Measurements from ENCODE around the gene SYNC. TPM values are rescaled to one million over a fixed set of nuclear protein-coding genes. Genes with fewer than 3 reads are reported as not detected.
A peak's percentile ranks its signal among the peaks of the same experiment; 100 is the strongest.

Gene SYNC
- total and polyA plus RNA-seq, 9 of the 15 experiments (the other 6 are each of a cell fraction or from before 2014, with no cell fraction given): 0.49 to 1.1 (median 0.87) TPM

DNA sequence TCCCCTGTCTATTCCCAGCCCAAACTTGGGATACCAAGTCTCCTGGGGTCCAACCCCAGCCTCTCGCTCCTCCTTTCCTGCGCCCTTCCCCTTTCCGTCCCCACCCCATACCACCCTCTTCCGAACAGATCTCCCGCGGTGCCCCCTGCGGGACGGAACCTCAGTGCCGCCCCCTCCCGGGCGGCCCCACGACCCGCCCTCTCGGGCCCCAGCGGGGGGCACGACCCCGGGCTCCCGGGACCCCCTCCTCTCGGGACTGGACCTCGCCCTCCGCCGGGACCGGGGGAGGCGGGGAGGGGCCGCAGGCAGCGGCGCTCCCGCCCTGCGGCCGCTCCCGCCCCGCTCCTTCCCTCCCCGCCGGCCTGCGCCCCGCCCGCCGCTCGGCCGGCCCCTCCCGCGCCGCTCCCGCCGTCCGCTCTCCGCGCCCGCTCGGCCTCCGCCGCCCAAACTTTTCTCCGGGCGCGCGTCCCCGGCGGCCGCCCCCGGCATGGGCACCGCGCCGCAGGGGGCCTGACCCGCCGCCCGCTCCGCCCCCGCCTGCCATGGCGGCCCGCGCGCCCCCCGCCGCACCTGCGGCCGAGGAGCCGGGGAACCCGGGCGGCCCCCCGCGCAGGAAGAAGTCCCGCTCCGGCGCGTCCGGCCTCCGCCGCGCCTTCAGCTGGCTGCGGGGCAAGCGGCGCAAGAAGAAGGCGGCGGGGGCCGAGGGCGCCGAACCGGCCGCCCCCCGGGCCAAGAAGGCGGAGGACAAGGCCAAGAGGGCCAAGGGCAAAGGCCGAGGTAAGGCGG, 39.0 kb upstream of the SYNC start (continued):
- no peak; the same call in 1 of the 2 replicates for TF ChIP-seq ILF3 (IDR thresholded peaks at IDR 0.05; ENCODE audit: borderline replicate concordance)
- TF ChIP-seq NFIC (IDR thresholded peaks at IDR 0.05): 0 out of 2 replicates have a peak, but pooled peaks have one; percentile 27
- TF ChIP-seq HDAC2 (IDR thresholded peaks at IDR 0.05): 0 out of 2 replicates have a peak, but pooled peaks have one; percentile 10
- no peak for TF ChIP-seq ZNF311 (CRISPR knock-in tag; IDR thresholded peaks at IDR 0.05)
- peak; percentile 66; the same call in 1 of the 2 replicates for TF ChIP-seq ERF (CRISPR knock-in tag; IDR thresholded peaks at IDR 0.05)
- TF ChIP-seq, protein P1, sequence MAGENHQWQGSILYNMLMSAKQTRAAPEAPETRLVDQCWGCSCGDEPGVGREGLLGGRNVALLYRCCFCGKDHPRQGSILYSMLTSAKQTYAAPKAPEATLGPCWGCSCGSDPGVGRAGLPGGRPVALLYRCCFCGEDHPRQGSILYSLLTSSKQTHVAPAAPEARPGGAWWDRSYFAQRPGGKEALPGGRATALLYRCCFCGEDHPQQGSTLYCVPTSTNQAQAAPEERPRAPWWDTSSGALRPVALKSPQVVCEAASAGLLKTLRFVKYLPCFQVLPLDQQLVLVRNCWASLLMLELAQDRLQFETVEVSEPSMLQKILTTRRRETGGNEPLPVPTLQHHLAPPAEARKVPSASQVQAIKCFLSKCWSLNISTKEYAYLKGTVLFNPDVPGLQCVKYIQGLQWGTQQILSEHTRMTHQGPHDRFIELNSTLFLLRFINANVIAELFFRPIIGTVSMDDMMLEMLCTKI (IDR thresholded peaks at IDR 0.05; ENCODE audit: partially characterized antibody): no peak
- no peak for TF ChIP-seq MCM2 (IDR thresholded peaks at IDR 0.05; ENCODE audit: low read depth)
- peak; percentile 14; the same call in 1 of the 2 replicates for TF ChIP-seq ATF7 (IDR thresholded peaks at IDR 0.05)
- no peak for TF ChIP-seq SRSF3 (IDR thresholded peaks at IDR 0.05; ENCODE audit: insufficient read depth, low read length)
- TF ChIP-seq NR2C2 (CRISPR knock-in tag; IDR thresholded peaks at IDR 0.05): no peak
- TF ChIP-seq NR2C2 (tag; IDR thresholded peaks at IDR 0.05): peak; percentile 5; the same call in 1 of the 2 replicates
- TF ChIP-seq HDAC6 (IDR thresholded peaks at IDR 0.05; ENCODE audit: low read depth, low read length): no peak
- TF ChIP-seq LARP7 (IDR thresholded peaks at IDR 0.05): peak; percentile 51; the same call in 1 of the 2 replicates
- TF ChIP-seq, protein P2, sequence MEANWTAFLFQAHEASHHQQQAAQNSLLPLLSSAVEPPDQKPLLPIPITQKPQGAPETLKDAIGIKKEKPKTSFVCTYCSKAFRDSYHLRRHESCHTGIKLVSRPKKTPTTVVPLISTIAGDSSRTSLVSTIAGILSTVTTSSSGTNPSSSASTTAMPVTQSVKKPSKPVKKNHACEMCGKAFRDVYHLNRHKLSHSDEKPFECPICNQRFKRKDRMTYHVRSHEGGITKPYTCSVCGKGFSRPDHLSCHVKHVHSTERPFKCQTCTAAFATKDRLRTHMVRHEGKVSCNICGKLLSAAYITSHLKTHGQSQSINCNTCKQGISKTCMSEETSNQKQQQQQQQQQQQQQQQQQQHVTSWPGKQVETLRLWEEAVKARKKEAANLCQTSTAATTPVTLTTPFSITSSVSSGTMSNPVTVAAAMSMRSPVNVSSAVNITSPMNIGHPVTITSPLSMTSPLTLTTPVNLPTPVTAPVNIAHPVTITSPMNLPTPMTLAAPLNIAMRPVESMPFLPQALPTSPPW (CRISPR knock-in tag; IDR thresholded peaks at IDR 0.05): peak; percentile 96
- no peak for TF ChIP-seq ZNF324 (CRISPR knock-in tag; IDR thresholded peaks at IDR 0.05)
- peak in 2 of 3 experiments; percentile 37 to 55 for TF ChIP-seq YY1 (IDR thresholded peaks at IDR 0.05; ENCODE audit: borderline replicate concordance in 1 of 3, control insufficient read depth in 1 of 3, extremely low read depth in 1 of 3, insufficient read depth in 3 of 3, insufficient read length in 1 of 3, insufficient replicate concordance in 2 of 3, low read depth in 1 of 3, low read length in 2 of 3)
- TF ChIP-seq, protein P3, sequence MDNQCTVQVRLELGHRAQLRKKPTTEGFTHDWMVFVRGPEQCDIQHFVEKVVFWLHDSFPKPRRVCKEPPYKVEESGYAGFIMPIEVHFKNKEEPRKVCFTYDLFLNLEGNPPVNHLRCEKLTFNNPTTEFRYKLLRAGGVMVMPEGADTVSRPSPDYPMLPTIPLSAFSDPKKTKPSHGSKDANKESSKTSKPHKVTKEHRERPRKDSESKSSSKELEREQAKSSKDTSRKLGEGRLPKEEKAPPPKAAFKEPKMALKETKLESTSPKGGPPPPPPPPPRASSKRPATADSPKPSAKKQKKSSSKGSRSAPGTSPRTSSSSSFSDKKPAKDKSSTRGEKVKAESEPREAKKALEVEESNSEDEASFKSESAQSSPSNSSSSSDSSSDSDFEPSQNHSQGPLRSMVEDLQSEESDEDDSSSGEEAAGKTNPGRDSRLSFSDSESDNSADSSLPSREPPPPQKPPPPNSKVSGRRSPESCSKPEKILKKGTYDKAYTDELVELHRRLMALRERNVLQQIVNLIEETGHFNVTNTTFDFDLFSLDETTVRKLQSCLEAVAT (IDR thresholded peaks at IDR 0.05): no peak

Data from K562 (cell line).